Fibroblast of mammary gland (primary cell): ENCODE measurements around the gene TRIM46.

Source experiments
- DNase-seq: peaks from one replicate; pipeline ENCODE4 v3.0.0-alpha.2; 2010; ENCODE audit warnings: low read depth
- H3K4me3 ChIP-seq: 2 replicates; pipeline ENCODE4 v1.5.1; 2011; ENCODE audit warnings: low read depth, mild to moderate bottlenecking, low read length, moderate library complexity; ENCODE audit not compliant: control insufficient read depth
- CTCF ChIP-seq: conservative IDR thresholded peaks from 2 replicates; pipeline ENCODE4 v1.5.1; 2011; ENCODE audit warnings: low read depth, low read length, inconsistent platforms; ENCODE audit not compliant: control insufficient read depth, insufficient read depth

Gene TRIM46

DNA sequence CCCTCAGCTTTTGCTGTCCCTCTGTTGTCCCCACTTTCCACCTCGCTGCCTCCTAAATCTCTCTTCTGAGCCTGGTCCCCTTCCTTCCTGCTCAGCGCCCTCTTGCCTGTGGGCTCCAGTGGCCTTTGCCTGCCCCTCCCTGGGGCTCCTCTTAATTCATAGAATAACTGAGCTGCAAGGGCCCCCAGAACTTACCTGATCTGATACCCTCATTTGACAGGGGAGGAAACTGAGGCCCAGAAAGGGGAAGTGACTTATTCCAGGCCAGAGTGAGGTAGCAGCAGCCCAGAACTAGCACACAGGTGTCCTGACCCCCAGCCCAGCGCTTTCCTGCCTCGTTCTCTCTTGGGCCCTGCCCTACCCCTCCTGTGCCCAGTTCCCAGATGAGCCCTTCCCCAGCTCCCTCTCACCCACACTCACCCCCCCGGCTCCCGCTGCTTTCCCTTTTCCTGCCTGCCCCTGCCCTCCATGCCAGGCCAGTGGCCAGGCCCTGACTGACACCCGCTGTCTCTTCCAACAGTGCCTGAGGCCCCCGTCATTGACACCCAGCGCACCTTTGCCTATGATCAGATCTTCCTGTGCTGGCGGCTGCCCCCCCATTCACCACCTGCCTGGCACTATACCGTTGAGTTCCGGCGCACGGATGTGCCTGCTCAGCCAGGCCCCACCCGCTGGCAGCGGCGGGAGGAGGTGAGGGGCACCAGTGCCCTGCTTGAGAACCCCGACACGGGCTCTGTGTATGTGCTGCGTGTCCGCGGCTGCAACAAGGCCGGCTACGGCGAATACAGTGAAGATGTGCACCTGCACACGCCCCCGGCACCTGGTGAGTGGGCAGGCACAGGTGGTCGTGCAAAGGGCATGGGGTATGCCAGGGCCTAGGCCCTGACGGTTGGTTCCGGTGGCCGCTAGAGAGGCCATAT lies 5.7 kb downstream of the TRIM46 start:
- no peak overlapping the region for H3K4me3 ChIP-seq
- TF ChIP-seq CTCF = no peak
- no peak for DNase-seq

- TF ChIP-seq CTCF = no peak
- no peak overlapping the region for H3K4me3 ChIP-seq
- DNase-seq = no peak
Observed at GRCh38 chr1:155181371-155182051, 7.9 kb downstream of the TRIM46 start.

DNA sequence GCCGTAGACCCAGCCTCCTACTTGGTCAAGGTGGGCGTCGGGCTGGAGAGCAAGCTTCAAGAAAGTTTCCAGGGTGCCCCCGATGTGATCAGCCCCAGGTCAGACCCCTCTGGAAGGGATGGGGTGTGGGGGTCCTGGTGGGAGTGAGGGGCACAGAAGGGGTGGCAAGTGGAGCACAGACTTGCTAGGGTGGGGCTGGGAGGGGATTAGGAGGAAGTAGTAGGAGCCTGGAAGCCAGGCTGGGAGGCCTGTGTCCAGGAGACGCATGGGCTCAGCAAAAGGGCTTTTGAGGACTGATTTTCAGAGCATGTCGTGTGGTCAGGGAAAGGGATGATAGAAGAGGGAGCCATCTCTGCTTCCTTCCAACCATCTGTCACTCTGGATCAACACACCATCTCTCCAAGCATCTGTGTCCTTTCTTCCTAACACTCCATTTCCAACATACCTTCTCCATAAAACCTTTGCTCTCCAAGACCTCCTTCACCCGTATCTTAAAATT lies 8.5 kb downstream of the TRIM46 start:
- no peak for TF ChIP-seq CTCF
- no peak for DNase-seq
- H3K4me3 ChIP-seq = no peak overlapping the region

GRCh38 chr1:155183775-155184221 lies 10.1 kb downstream of the TRIM46 start:
- no peak for DNase-seq
- no peak for TF ChIP-seq CTCF
- no peak overlapping the region for H3K4me3 ChIP-seq

GRCh38 chr1:155184351-155184811 lies 10.7 kb downstream of the TRIM46 start:
- no peak for DNase-seq
- no peak overlapping the region for H3K4me3 ChIP-seq
- TF ChIP-seq CTCF = no peak

DNA sequence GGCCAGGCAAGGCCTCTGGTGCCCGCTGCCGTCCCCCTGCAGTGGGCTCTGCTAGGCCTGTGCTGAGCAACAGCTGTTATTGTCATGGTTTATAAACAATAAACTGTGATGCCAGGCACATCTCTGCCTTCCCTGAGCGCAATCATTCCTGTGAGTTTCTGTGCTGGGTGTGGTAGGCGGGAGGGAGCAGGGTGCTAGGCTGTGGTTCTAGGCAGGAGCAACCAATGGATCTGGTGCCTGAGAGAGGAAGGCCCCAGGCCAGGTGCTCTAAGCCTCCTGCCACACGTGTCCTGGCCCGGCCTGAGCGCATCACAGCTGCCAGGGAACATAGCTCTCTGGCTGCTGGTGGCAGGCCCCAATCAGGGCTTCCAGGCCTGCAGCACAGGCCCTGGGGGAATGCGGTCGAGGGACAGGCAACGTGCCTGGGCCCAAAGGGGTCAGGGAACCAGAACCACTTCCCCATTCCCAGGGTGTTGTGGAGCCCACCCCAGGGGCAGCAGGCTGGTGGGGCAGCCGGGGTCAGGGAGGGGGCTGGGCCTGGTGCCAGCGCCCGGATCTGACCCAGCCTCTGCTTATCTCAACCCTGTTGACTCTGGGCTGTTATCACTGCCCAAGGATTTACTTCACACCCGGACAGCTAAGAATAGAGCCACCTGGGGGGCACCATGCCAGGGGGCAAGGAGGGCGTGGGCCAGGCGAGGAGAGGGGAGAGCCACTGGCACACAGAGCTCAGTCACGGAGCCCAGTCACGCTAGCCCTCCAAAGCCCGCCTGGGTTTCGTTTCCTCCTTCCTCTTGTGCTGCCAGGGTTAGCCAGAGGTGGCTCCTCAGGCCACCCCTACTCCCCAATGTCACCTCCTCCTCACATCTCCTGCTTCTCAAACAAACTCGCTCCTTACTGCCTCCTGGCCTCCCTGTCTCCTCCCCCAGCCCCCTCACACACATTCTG lies 11.5 kb downstream of the TRIM46 start:
- no peak for TF ChIP-seq CTCF
- H3K4me3 ChIP-seq = no peak overlapping the region
- DNase-seq = no peak
